ENCODE data around the gene AP1S3.

AP1S3 gene

GRCh38 chr2:223736488-223736887 is 100.9 kb downstream of the AP1S3 start:
- ChIA-PET POLR2A (no interaction called here), CTCF (no interaction called here)
- TF ChIP-seq PKNOX1 (IDR thresholded peaks at IDR 0.05) (no peak), ZNF384 (IDR thresholded peaks at IDR 0.05) (no peak), FOXM1 (IDR thresholded peaks at IDR 0.05; ENCODE audit: borderline replicate concordance) (no peak), CTBP1 (IDR thresholded peaks at IDR 0.05; ENCODE audit: borderline replicate concordance) (no peak), LEF1 (IDR thresholded peaks at IDR 0.05; ENCODE audit: borderline replicate concordance) (no peak), NFRKB (IDR thresholded peaks at IDR 0.05) (no peak), BHLHE40 (IDR thresholded peaks at IDR 0.05; ENCODE audit: borderline replicate concordance) (no peak), SP1 (IDR thresholded peaks at IDR 0.05) (no peak), TARDBP (IDR thresholded peaks at IDR 0.05) (no peak), SUZ12 (IDR thresholded peaks at IDR 0.05) (no peak), ELF4 (IDR thresholded peaks at IDR 0.05) (no peak), FOXA1 (IDR thresholded peaks at IDR 0.05) (no peak), FOXK2 (IDR thresholded peaks at IDR 0.05) (no peak), L3MBTL2 (conservative IDR thresholded peaks at IDR 0.05) (no peak), HDGF (IDR thresholded peaks at IDR 0.05; ENCODE audit: borderline replicate concordance) (no peak), ARNT (IDR thresholded peaks at IDR 0.05) (no peak)
- DNase-seq (ENCODE audit: extremely low spot score): no peak

- no peak for DNase-seq (ENCODE audit: extremely low spot score)
- POLR2A ChIA-PET: no interaction called here
- CTCF ChIA-PET: no interaction called here
- TF ChIP-seq PKNOX1 (IDR thresholded peaks at IDR 0.05): no peak
- TF ChIP-seq ZNF384 (IDR thresholded peaks at IDR 0.05): no peak
- TF ChIP-seq NFRKB (IDR thresholded peaks at IDR 0.05): no peak
- TF ChIP-seq TARDBP (IDR thresholded peaks at IDR 0.05): no peak
- no peak for TF ChIP-seq HDGF (IDR thresholded peaks at IDR 0.05; ENCODE audit: borderline replicate concordance)
- TF ChIP-seq FOXA1 (IDR thresholded peaks at IDR 0.05): no peak
- TF ChIP-seq FOXK2 (IDR thresholded peaks at IDR 0.05): no peak
- TF ChIP-seq CTBP1 (IDR thresholded peaks at IDR 0.05; ENCODE audit: borderline replicate concordance): no peak
- TF ChIP-seq LEF1 (IDR thresholded peaks at IDR 0.05; ENCODE audit: borderline replicate concordance): no peak
- no peak for TF ChIP-seq SUZ12 (IDR thresholded peaks at IDR 0.05)
- no peak for TF ChIP-seq ELF4 (IDR thresholded peaks at IDR 0.05)
- TF ChIP-seq ARNT (IDR thresholded peaks at IDR 0.05): no peak
- TF ChIP-seq SP1 (IDR thresholded peaks at IDR 0.05): no peak
- TF ChIP-seq L3MBTL2 (conservative IDR thresholded peaks at IDR 0.05): no peak
- TF ChIP-seq BHLHE40 (IDR thresholded peaks at IDR 0.05; ENCODE audit: borderline replicate concordance): no peak
- TF ChIP-seq FOXM1 (IDR thresholded peaks at IDR 0.05; ENCODE audit: borderline replicate concordance): no peak
Observed at GRCh38 chr2:223735659-223736244, 101.6 kb downstream of the AP1S3 start.

- ChIA-PET POLR2A (no interaction called here), CTCF (no interaction called here)
- DNase-seq (ENCODE audit: extremely low spot score): no peak
- TF ChIP-seq ZNF384 (IDR thresholded peaks at IDR 0.05) (no peak), FOXM1 (IDR thresholded peaks at IDR 0.05; ENCODE audit: borderline replicate concordance) (no peak), FOXK2 (IDR thresholded peaks at IDR 0.05) (no peak), BHLHE40 (IDR thresholded peaks at IDR 0.05; ENCODE audit: borderline replicate concordance) (no peak), FOXA1 (IDR thresholded peaks at IDR 0.05) (no peak), L3MBTL2 (conservative IDR thresholded peaks at IDR 0.05) (no peak), CTBP1 (IDR thresholded peaks at IDR 0.05; ENCODE audit: borderline replicate concordance) (no peak), HDGF (IDR thresholded peaks at IDR 0.05; ENCODE audit: borderline replicate concordance) (no peak), NFRKB (IDR thresholded peaks at IDR 0.05) (no peak), ARNT (IDR thresholded peaks at IDR 0.05) (no peak), SUZ12 (IDR thresholded peaks at IDR 0.05) (no peak), LEF1 (IDR thresholded peaks at IDR 0.05; ENCODE audit: borderline replicate concordance) (no peak), TARDBP (IDR thresholded peaks at IDR 0.05) (no peak), ELF4 (IDR thresholded peaks at IDR 0.05) (no peak), SP1 (IDR thresholded peaks at IDR 0.05) (no peak), PKNOX1 (IDR thresholded peaks at IDR 0.05) (no peak)
Observed at GRCh38 chr2:223735035-223735640, 102.2 kb downstream of the AP1S3 start.

GRCh38 chr2:223734346-223734745 is 103.0 kb downstream of the AP1S3 start:
- CTCF ChIA-PET: no interaction called here
- TF ChIP-seq PKNOX1 (IDR thresholded peaks at IDR 0.05) (no peak), L3MBTL2 (conservative IDR thresholded peaks at IDR 0.05) (no peak), ARNT (IDR thresholded peaks at IDR 0.05) (no peak), NFRKB (IDR thresholded peaks at IDR 0.05) (no peak), SUZ12 (IDR thresholded peaks at IDR 0.05) (no peak), FOXK2 (IDR thresholded peaks at IDR 0.05) (no peak), TARDBP (IDR thresholded peaks at IDR 0.05) (no peak), FOXA1 (IDR thresholded peaks at IDR 0.05) (no peak), HDGF (IDR thresholded peaks at IDR 0.05; ENCODE audit: borderline replicate concordance) (no peak), ELF4 (IDR thresholded peaks at IDR 0.05) (no peak)
- POLR2A ChIA-PET: no interaction called here
- no peak for DNase-seq (ENCODE audit: extremely low spot score)

- TF ChIP-seq NFRKB (IDR thresholded peaks at IDR 0.05) (no peak), L3MBTL2 (conservative IDR thresholded peaks at IDR 0.05) (no peak), PKNOX1 (IDR thresholded peaks at IDR 0.05) (no peak), BHLHE40 (IDR thresholded peaks at IDR 0.05; ENCODE audit: borderline replicate concordance) (no peak), FOXA1 (IDR thresholded peaks at IDR 0.05) (no peak), ELF4 (IDR thresholded peaks at IDR 0.05) (no peak), CTBP1 (IDR thresholded peaks at IDR 0.05; ENCODE audit: borderline replicate concordance) (no peak), ZNF384 (IDR thresholded peaks at IDR 0.05) (no peak), ARNT (IDR thresholded peaks at IDR 0.05) (no peak), FOXK2 (IDR thresholded peaks at IDR 0.05) (no peak)
- ChIA-PET POLR2A (no interaction called here), CTCF (no interaction called here)
- DNase-seq (ENCODE audit: extremely low spot score): no peak
Observed at GRCh38 chr2:223732346-223732745, 105.0 kb downstream of the AP1S3 start.

Data from HEK293T (cell line).